NCI-H446 (cell line): ENCODE measurements around the gene C21orf58.
"Not testable (repeated sequence)": the region's sequence is repeated elsewhere in the genome, so short reads cannot be mapped to it uniquely, and the experiment has no call there.

Experiments
- DNase-seq, 2 experiments: peaks; one replicate each; lab custom pipeline; 2025; lab: John Stamatoyannopoulos, UW

Gene C21orf58

GRCh38 chr21:46323710-46324389 lies at the start of gene C21orf58, which contains the start of gene PCNT:
C21orf58 (minus strand) TSS chr21:46323870; CDS start chr21:46322738, 1,132 bp downstream.
PCNT (plus strand) TSS chr21:46324156; CDS start chr21:46324229, 73 bp downstream.
- peak; percentile 89 to 99 for DNase-seq

- not testable (repeated sequence) for DNase-seq
These were observed 49.3 kb upstream of the C21orf58 start for GRCh38 chr21:46372947-46373346.

DNA sequence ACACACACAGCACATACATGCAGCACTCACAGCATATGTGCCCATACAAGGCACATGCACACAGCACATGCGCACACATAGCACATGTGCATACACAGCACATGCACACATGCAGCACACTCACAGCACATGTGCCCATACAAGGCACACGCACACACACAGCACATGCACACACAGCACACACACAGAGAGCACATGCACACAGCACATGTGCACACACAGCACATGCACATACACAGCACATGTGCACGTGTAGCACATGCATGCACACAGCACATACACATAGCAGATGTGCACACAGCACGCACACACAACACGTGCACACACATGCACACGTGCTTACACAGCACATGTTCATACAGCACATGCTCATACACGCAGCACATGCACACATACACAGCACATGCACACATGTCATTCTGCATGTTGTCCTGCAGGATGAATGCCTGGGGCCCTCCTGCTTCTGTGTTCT lies 48.4 kb upstream of the C21orf58 start:
- DNase-seq, result no peak

DNA sequence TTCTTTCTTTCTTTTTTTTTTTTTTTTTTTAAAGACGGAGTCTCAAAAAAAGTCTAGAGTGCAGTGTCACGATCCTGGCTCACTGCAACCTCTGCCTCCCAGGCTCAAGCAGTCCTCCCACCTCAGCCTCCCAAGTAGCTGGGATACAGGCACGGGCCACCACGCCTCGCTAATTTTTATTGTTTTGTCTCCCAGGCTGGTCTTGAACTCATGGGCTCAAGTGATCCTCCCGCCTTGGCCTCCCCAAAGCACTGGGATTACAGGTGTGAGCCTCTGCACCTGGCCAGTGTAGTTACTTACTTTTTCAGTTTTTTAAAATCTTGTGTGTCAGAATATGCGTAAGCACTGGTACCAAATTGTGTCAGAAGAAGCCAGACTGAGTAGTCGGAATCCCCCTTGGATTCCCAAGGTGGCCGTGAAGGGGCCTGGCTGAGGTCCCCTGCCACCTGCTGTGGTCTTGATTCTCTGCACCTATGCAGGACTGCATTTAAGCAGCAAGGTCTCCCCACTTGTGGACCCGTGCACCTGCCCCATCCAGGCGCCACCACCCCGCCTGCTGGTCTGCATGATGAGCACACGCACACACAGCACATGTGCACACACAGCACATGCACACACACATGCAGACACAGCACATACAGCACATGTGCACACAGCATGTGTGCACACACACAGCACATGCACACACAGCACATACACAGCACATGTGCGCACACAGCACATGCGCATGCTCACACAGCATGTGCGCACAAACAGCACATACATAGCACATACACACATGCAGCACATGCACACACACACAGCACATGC lies 47.7 kb upstream of the C21orf58 start:
- DNase-seq, result no peak

DNA sequence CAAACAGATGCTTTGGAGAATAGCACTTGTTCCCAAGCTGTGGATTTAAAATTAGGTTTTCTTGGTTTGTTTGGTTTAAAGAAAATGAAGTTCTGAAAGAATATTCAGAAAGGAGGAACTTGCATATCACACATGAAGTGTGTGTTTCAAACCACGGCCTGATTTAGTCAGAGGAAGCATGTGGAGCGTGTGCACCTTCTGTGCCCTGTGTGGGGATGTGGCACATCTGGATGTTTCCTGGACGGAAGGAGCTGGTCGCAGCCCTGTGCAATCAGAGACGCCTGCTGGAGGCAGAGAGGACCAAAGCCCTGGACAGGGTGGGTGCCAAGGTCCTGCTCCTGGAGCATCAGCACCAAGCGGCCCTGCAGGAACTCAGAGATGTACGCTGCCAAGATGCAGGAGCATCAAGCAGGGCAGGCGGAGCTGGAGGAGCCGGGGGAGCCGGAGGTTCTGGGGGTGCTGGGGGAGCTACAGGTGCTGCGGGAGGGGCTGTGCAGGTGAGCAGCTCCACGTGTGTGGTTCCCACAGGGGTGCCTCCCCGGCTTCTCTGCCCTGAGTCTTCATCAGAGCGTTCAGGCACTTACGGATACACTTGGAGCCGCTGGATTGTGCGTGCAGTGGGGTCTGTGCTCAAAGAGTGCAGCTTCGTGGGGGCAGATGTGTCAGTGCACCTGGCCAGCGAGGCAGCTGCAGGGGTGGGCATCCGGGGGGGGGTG lies 46.0 kb upstream of the C21orf58 start:
- DNase-seq, result no peak

DNA sequence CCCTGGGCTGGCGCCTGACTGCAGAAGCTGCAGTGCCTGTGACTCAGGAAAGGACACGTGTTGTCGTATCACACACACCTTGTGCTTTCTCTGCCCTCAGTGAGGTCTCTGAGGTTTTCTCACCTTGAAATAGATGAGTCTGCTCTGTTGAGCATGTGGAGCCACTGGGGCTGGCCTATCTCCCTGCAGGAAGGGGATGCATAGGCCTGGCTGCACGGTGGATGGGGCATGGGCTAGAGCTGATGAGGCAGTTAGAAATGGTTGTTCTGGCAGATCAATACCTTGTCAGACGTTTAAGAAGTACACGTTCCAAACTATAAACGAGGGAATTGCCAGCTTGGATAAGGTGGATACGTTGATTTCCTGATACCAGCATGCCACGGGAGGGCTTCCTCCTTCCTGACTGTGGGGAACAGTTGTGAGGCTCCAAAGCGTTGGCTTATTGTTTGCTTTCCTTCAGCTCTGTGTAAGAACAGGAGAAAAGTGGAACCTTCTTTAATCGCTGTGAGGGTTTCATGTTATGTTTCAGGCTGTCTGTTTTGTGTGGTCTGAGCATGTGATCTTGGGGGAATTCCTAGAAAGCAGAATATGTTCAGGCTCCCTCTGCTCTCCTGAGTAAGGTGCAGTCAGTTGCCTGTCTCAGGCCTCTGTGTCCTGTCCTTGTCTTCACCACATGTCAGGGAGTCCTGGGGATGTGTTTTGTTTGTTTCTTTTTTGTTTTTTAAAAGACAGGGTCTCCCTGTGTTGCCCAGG lies 45.0 kb upstream of the C21orf58 start:
- DNase-seq, result no peak

DNA sequence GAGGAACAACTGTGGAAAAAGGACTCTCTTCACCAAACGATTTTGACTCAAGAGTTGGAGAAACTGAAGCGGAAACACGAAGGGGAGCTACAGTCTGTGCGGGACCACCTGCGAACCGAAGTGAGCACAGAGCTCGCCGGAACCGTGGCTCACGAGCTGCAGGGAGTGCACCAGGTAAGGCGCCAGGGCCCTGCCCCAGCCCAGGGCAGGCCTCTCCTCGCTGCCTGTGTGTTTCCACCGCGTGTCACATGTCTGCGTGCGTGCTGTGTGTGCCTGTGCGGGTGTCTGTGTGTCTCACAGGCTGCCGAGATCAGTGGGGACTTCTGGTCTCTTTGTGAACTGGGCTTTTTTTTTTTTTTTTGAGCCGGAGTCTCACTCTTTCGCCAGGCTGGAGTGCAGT lies 43.3 kb upstream of the C21orf58 start:
- no peak for DNase-seq

DNA sequence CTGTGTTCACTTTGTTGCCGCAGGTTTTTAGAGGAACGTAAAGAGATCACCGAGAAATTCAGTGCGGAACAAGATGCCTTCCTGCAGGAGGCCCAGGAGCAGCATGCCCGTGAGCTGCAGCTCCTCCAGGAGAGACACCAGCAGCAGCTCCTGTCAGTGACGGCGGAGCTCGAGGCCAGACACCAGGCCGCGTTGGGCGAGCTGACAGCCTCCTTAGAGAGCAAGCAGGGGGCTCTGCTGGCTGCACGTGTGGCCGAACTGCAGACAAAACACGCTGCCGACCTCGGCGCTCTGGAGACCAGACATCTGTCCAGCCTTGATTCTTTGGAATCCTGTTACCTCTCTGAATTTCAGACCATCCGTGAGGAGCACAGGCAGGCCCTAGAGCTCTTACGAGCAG lies 42.9 kb upstream of the C21orf58 start:
- no peak for DNase-seq

GRCh38 chr21:46366091-46366490 lies 42.4 kb upstream of the C21orf58 start:
- DNase-seq, result no peak

- DNase-seq, result no peak
These were observed 40.0 kb upstream of the C21orf58 start for GRCh38 chr21:46363698-46364097.

DNA sequence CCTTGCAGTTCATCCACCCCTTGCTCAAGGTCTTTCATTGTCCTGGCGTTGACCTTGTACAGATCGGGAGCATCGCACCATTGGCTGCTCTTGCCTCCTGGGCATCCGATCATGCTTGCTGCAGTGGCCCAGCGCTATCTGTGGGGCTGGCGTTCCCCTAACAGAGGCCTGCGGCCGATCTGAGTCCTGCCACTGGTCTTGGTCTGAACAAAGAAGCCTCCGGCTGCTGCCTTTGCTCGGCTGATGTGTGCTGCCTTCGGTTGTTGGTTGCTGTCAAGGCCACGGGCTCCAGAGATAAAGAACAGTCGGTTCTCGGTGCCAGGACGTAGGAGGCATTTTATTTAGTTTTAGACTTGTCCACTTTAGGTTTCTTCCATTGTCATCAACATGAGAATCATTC lies 39.3 kb upstream of the C21orf58 start:
- no peak for DNase-seq

DNA sequence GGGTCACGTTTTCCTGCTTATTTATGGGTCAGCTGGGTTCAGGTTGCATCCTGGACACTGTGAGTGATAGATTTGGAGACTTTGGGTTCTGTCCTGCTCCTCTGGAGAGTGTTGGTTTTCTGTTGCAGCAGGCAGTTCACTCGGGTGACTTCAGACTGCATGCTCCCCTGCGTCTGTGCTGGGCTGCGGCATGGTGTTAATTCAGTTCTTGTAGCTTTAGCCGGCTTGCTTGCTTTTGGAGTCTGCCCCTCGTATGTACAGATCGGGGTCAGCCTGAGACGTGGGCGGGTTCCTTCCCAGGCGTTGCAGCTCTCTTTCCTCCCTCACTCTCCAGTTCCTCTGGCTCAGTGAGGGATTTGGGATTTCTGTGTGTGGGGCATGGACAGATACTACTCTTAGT lies 38.3 kb upstream of the C21orf58 start:
- no peak for DNase-seq

GRCh38 chr21:46361176-46361575 lies 37.5 kb upstream of the C21orf58 start:
- no peak for DNase-seq

- no peak for DNase-seq
These were observed 34.2 kb upstream of the C21orf58 start for GRCh38 chr21:46357684-46358425.

GRCh38 chr21:46357335-46357604 lies 33.6 kb upstream of the C21orf58 start:
- DNase-seq, result no peak

DNA sequence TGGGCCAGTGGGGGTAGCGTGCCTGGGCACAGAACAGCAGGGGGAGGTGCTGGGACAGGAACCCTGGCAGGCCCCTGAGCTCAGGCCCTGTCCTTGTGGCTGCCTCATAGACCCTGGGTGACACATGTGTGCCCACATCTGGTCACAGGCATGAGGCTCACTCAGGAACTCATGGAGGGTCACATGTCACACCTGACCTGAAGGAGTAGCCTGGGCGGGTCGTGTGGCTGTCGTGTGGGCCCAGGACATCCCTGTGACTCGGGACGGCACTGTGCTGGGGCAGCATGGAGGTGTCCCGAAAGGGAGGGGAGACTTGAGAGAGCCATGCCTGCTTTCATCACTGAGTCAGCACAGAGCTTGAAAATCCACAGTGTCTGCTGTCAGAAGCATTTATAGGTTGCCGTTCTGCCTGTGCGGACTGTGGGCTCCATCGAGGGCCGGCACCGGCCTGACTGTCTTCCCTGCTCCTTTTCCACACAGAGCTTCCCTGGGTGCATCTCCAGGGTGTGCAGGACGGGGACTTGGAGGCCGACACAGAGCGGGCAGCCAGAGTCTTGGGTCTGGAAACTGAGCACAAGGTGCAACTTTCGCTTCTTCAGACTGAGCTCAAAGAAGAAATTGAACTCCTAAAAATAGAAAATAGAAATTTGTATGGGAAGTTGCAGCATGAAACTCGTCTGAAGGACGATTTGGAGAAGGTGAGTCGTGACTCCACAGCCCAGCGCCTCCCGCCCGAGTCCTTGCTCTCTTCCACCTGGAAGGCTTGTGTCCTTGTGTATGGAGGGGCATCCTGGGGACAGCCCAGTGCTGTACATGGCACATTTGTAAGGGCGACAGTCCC lies 33.0 kb upstream of the C21orf58 start:
- DNase-seq, result no peak

GRCh38 chr21:46356005-46356338 lies 32.3 kb upstream of the C21orf58 start:
- no peak for DNase-seq

- DNase-seq, result no peak
These were observed 31.7 kb upstream of the C21orf58 start for GRCh38 chr21:46355161-46356004.

DNA sequence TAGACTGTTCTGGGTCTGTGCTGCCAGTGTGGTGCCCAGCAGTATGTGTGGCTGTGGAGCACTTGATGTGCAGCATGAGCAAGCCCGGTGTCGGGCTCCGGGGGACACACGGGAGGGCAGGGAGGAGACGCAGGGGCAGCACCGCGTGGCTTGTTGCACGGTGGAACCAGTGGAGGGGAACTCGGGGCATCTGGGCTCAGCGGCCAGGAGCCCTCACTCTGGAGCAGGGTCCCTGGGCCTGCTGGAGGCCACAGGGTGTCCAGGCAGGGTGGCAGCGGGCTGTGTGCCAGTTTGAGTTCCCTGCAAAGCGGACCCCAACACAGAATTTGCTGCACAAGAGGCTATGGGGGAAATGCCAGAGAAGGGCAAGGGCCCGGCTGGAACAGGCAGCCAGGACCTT lies 30.8 kb upstream of the C21orf58 start:
- DNase-seq, result no peak

GRCh38 chr21:46354046-46354445 lies 30.4 kb upstream of the C21orf58 start:
- DNase-seq, result no peak
